ENCODE data around the gene CREB3L2. TPM values are rescaled to one million over a fixed set of nuclear protein-coding genes. Genes with fewer than 3 reads are reported as not detected.
A peak's percentile ranks its signal among the peaks of the same experiment; 100 is the strongest.

CREB3L2 gene
- total RNA-seq, 1 experiment from 2014 or later: 41.2 TPM

DNA sequence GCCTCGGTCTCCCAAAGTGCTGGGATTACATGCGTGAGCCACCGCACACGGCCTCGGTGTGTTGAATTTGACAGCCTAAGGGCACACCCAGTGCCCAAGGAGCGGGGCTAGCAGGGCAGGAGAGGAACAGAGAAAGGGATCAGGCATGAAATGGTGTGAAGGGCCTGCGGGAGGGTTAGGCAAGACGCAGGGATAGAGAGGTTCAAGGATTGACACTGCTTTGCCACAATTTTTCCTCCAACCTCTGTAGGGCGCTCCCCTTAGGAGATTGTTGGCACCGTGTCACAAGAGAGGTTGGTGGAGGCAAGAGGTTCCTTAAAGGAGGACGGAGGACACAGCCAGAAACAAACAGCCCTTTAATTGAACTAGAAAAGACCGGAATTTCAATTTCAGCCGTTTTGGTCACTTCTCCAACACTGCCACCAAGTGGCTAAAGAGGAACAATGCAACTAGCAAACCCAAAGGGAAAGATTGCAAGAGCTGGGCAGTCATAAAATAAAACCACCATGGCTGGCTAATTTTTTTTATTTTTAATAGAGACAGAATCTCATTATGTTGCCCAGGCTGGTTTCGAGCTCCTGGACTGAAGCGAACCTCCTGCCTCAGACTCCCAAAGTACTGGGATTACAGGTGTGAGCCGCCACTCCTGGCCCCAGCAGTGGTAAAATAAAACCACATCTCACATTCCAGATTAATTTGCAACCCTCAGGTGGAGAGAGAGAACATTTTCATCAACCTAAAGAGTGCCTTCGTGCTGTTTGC is 6.9 kb upstream of the CREB3L2 start:
- Histone ChIP-seq H3K4me2 (peak overlapping the region; percentile 28), H3K4me3 (no peak overlapping the region), H4K20me1 (ENCODE audit: insufficient read depth) (no peaks in the 10 kb centered on the region), H3F3A (ENCODE audit: insufficient read depth, low read depth) (0 out of 2 replicates have a peak, but pooled peaks cover 4% of the 10 kb centered on the region), H3K36me3 (ENCODE audit: low read depth) (no peaks in the 10 kb centered on the region), H3K79me2 (ENCODE audit: low read depth) (no peaks in the 10 kb centered on the region), H3K27me3 (ENCODE audit: insufficient read depth, low read depth) (no peaks in the 10 kb centered on the region), H2AFZ (peak overlapping the region; percentile 50; the same call in 1 of the 2 replicates), H3K4me1 (replicated peaks; ENCODE audit: insufficient read depth) (no peaks in the 10 kb centered on the region), H3K9me2 (ENCODE audit: insufficient read depth) (no peaks in the 10 kb centered on the region), H3K9me3 (ENCODE audit: insufficient read depth, low read depth) (no peaks in the 10 kb centered on the region), H3K27ac (no peak overlapping the region)
- peak; percentile 26 to 61 for DNase-seq
- TF ChIP-seq EZH2 (IDR thresholded peaks at IDR 0.05; ENCODE audit: low read depth) (no peak), CTCF (conservative IDR thresholded peaks at IDR 0.05) (peak; percentile 96)
- CTCF ChIA-PET: interaction anchor here (0.6 to 1.3 kb wide), 5 partner anchors 81 to 730 kb away, joined by 3 to 15 read pairs (median 3); no protein-coding TSS in a partner anchor
- no TSS peak for BruUV-seq (replicated peaks)
- POLR2A ChIA-PET (ENCODE audit: unreplicated experiment): interaction anchor here (0.6 to 0.7 kb wide), 2 partner anchors 124 to 386 kb away, joined by 5 to 9 read pairs; no protein-coding TSS in a partner anchor
- intact Hi-C loops (cut with micrococcal nuclease; ENCODE audit: unreplicated experiment): loop anchor here (1.0 to 10.0 kb wide), 7 partner anchors 105 to 1066 kb away; no protein-coding TSS in a partner anchor

DNA sequence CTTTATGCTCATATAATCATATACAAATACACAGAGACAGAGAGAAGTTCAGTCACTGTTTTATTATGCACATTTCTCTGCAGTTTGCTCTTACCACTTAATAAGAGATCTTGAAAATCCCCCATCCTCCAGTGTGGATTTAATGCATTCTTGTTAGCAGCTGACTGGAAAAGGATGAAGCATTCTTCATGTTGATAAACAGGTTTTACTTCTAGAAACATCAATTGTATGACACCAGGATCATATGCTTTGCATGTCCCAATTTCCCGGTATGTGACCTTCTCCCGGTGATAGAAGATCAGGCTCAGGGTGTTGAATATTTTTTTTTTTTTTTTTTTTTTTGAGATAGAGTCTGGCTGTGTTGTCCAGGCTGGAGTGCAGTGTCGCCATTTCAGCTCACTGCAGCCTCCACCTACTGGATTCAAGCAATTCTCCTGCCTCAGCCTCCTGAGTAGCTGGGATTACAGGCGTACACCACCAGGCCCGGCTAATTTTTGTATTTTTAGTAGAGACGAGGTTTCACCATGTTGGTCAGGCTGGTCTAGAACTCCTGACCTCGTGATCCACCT is 6.2 kb upstream of the CREB3L2 start:
- TF ChIP-seq CTCF (conservative IDR thresholded peaks at IDR 0.05) (no peak), EZH2 (IDR thresholded peaks at IDR 0.05; ENCODE audit: low read depth) (no peak)
- H3K9me2 ChIP-seq (ENCODE audit: insufficient read depth): no peaks in the 10 kb centered on the region
- H2AFZ ChIP-seq: no peak overlapping the region
- ChIA-PET CTCF (interaction anchor here (0.7 kb wide), 3 partner anchors 28 to 102 kb away, joined by 3 to 15 read pairs (median 4); no protein-coding TSS in a partner anchor), POLR2A (ENCODE audit: unreplicated experiment) (no interaction called here)
- H3K27ac ChIP-seq: no peak overlapping the region
- H3K79me2 ChIP-seq (ENCODE audit: low read depth): no peaks in the 10 kb centered on the region
- intact Hi-C loops (cut with micrococcal nuclease; ENCODE audit: unreplicated experiment): loop anchor here (1.0 to 10.0 kb wide), 6 partner anchors 105 to 1067 kb away; no protein-coding TSS in a partner anchor
- no peaks in the 10 kb centered on the region for H3K9me3 ChIP-seq (ENCODE audit: insufficient read depth, low read depth)
- no peak for DNase-seq
- no peak overlapping the region for H3K4me3 ChIP-seq
- H3K4me1 ChIP-seq (replicated peaks; ENCODE audit: insufficient read depth): no peaks in the 10 kb centered on the region
- H3F3A ChIP-seq (ENCODE audit: insufficient read depth, low read depth): 0 out of 2 replicates have a peak, but pooled peaks cover 4% of the 10 kb centered on the region
- no peak overlapping the region; the same call in 1 of the 2 replicates for H3K4me2 ChIP-seq
- H3K36me3 ChIP-seq (ENCODE audit: low read depth): no peaks in the 10 kb centered on the region
- H3K27me3 ChIP-seq (ENCODE audit: insufficient read depth, low read depth): no peaks in the 10 kb centered on the region
- no peaks in the 10 kb centered on the region for H4K20me1 ChIP-seq (ENCODE audit: insufficient read depth)
- no TSS peak for BruUV-seq (replicated peaks)

DNA sequence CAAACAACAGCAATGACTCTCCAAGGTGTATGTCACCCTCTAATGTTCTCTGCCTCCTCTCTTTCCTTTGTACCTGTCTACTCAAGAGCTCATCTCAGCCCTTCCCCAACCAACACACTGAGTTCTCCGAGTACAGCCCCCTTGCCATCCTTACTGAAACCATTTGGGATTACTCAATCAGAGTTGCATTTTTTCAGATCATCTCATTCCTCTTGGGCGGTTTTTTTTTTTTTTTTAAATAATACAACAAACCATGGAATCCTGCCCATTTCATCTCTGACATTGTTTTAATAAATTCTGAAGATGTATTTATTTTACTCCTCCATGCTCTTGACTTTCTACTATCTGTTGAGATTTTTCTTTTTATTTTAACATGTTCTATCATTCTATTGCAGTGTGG is 4.2 kb upstream of the CREB3L2 start:
- no peaks in the 10 kb centered on the region for H3K9me3 ChIP-seq (ENCODE audit: insufficient read depth, low read depth)
- H2AFZ ChIP-seq: no peak overlapping the region
- no peak for DNase-seq
- TF ChIP-seq CTCF (conservative IDR thresholded peaks at IDR 0.05) (no peak), EZH2 (IDR thresholded peaks at IDR 0.05; ENCODE audit: low read depth) (no peak)
- 0 out of 2 replicates have a peak, but pooled peaks cover 4% of the 10 kb centered on the region for H3F3A ChIP-seq (ENCODE audit: insufficient read depth, low read depth)
- POLR2A ChIA-PET (ENCODE audit: unreplicated experiment): no interaction called here
- CTCF ChIA-PET: interaction anchor here (0.7 kb wide), 1 partner anchor 110 kb away, joined by 4 read pairs; no protein-coding TSS in a partner anchor
- no peak overlapping the region for H3K27ac ChIP-seq
- no peaks in the 10 kb centered on the region for H4K20me1 ChIP-seq (ENCODE audit: insufficient read depth)
- H3K4me3 ChIP-seq: no peak overlapping the region
- H3K36me3 ChIP-seq (ENCODE audit: low read depth): no peaks in the 10 kb centered on the region
- H3K9me2 ChIP-seq (ENCODE audit: insufficient read depth): no peaks in the 10 kb centered on the region
- intact Hi-C loops (cut with micrococcal nuclease; ENCODE audit: unreplicated experiment): loop anchor here (10.0 kb wide), 2 partner anchors 1039 to 1069 kb away; no protein-coding TSS in a partner anchor
- peaks cover 4% of the 10 kb centered on the region for H3K4me1 ChIP-seq (replicated peaks; ENCODE audit: insufficient read depth)
- H3K79me2 ChIP-seq (ENCODE audit: low read depth): peaks cover 7% of the 10 kb centered on the region
- no peaks in the 10 kb centered on the region for H3K27me3 ChIP-seq (ENCODE audit: insufficient read depth, low read depth)
- no peak overlapping the region for H3K4me2 ChIP-seq
- no TSS peak for BruUV-seq (replicated peaks)

Data from PC-9 (cell line).